ENCODE data around the gene UAP1L1. TPM values are rescaled to one million over a fixed set of nuclear protein-coding genes. Genes with fewer than 3 reads are reported as not detected.

UAP1L1 gene
- total and polyA plus RNA-seq, 7 donors: 2.9 to 9.6 (median 5.7) TPM

- no peak for DNase-seq
- peaks cover 0 to 26% (median 18%) of the 10 kb centered on the region in 4 donors for H3K4me1 ChIP-seq
- WGBS, 2 donors: 86 to 94% methylated on average over 26 of the region's 26 CpGs
- TF ChIP-seq EP300 (IDR thresholded peaks at IDR 0.05): no peak
- TF ChIP-seq, protein P1, sequence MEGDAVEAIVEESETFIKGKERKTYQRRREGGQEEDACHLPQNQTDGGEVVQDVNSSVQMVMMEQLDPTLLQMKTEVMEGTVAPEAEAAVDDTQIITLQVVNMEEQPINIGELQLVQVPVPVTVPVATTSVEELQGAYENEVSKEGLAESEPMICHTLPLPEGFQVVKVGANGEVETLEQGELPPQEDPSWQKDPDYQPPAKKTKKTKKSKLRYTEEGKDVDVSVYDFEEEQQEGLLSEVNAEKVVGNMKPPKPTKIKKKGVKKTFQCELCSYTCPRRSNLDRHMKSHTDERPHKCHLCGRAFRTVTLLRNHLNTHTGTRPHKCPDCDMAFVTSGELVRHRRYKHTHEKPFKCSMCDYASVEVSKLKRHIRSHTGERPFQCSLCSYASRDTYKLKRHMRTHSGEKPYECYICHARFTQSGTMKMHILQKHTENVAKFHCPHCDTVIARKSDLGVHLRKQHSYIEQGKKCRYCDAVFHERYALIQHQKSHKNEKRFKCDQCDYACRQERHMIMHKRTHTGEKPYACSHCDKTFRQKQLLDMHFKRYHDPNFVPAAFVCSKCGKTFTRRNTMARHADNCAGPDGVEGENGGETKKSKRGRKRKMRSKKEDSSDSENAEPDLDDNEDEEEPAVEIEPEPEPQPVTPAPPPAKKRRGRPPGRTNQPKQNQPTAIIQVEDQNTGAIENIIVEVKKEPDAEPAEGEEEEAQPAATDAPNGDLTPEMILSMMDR (IDR thresholded peaks at IDR 0.05): no peak
- no peak for TF ChIP-seq POLR2A (IDR thresholded peaks at IDR 0.05)
- no peak for TF ChIP-seq POLR2AphosphoS5 (IDR thresholded peaks at IDR 0.05)
- H3K36me3 ChIP-seq: no peaks in the 10 kb centered on the region
- intact Hi-C loops (cut with DNase I): loop anchor here (5.0 kb wide), 1 partner anchor 39 kb away; the partner anchor contains the start of gene ABCA2
- H3K27me3 ChIP-seq: peaks cover 18 to 36% (median 32%) of the 10 kb centered on the region in 3 donors
- no peak overlapping the region for H3K27ac ChIP-seq
- H3K9me3 ChIP-seq: no peaks in the 10 kb centered on the region
- H3K4me3 ChIP-seq: no peak overlapping the region
Measured at GRCh38 chr9:137066096-137066861, 11.0 kb upstream of the UAP1L1 start.

DNA sequence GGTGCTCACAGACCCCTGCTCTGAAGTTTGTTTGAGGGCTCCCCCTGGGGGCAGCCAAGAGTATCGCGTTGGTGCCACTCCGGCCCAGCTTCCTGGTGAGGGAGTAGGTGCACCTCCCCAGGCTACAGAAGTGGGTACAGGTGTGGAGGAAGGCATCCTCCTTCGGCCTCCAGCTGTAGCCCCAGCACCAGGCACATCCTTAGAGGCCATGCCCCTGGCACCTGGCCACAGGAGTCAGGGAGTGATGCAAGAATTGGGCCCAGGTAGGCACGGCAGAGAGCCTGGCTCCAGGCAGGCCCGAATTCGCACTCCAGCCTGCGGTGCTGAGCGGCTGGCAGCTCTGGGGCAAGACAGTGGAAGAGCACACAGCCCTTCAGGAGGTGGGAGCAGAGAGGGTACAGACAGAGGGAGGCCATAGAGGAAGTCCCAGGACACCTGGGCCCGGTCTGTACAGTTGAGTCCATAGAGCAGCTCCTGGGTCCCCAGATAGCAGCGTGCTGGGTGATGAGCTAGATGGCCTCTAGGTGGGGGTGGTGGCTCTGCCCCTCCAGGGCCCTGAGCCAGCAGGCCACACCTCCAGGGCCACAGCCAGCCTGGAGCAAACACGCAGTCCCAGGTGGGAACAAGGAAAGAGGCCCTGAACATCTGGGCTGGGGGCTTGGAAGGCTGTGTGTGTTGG is 9.3 kb upstream of the UAP1L1 start:
- WGBS, 2 donors: 40 to 55% methylated on average over 12 of the region's 12 CpGs
- H3K27ac ChIP-seq: no peak overlapping the region
- intact Hi-C loops (cut with DNase I): loop anchor here (1.0 to 5.0 kb wide), 2 partner anchors 22 to 41 kb away; partner anchors contain the start of genes ABCA2 and NPDC1
- no peaks in the 10 kb centered on the region for H3K9me3 ChIP-seq
- H3K4me3 ChIP-seq: no peak overlapping the region
- peak; percentile 88 for DNase-seq
- no peaks in the 10 kb centered on the region for H3K36me3 ChIP-seq
- H3K27me3 ChIP-seq: peaks cover 18 to 36% (median 32%) of the 10 kb centered on the region in 3 donors
- peaks cover 0 to 26% (median 20%) of the 10 kb centered on the region in 4 donors for H3K4me1 ChIP-seq
- TF ChIP-seq POLR2A (IDR thresholded peaks at IDR 0.05) (no peak), EP300 (IDR thresholded peaks at IDR 0.05) (no peak)
- TF ChIP-seq, protein P1 (IDR thresholded peaks at IDR 0.05): peak; percentile 50 to 86 (median 77)

DNA sequence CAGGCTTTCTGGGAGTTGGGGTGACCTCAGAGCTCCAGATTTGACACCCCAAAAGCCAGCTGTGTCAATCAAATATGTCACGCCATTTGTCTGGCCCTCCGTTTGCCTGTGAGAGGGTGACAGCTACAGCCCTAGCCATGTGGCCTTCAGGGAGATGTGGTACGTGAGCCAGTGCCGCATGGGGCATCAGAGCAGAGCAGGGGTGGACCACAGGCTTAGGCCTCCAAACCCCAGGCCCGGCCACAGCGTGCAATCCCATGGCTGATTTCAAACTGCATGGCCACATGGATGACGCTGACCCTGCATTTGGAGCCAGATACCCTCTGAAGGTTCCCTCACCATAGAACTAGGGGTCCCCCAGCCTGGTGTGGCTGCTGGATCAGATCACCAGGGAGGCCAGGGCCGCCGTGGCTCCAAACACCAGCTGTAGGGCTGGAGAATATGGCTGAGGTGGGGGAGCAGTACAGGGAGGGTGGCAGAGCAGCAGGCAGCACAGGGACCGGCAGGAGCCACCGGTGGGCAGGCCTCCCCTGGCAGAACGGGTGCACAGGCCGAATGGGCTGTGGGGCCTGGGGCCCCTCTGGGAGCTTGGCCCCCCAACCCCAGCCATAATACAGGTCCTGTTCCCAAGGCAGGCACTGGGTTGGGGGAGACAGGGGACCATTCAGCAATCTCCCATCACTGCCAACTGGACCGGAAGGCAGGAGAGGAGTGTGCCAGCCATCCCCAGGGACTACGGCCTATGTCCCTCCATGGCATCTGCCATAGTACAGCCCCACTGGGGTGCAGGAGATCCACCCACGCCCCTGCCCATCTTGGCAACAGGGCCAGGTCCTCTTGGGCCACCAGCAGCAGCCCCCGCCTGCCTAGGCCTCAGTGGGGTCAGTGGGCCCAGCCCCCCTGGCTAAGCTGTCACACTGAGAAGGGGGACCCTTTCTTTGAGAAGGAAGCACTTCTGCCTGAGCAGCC is 8.5 kb upstream of the UAP1L1 start:
- Histone ChIP-seq H3K27me3 (peaks cover 18 to 36% (median 30%) of the 10 kb centered on the region in 3 donors), H3K27ac (no peak overlapping the region), H3K36me3 (no peaks in the 10 kb centered on the region), H3K9me3 (no peaks in the 10 kb centered on the region), H3K4me1 (peaks cover 0 to 24% (median 18%) of the 10 kb centered on the region in 4 donors), H3K4me3 (no peak overlapping the region)
- no peak for DNase-seq
- TF ChIP-seq EP300 (IDR thresholded peaks at IDR 0.05) (no peak), POLR2A (IDR thresholded peaks at IDR 0.05) (no peak), POLR2AphosphoS5 (IDR thresholded peaks at IDR 0.05) (no peak)
- TF ChIP-seq, protein P1 (IDR thresholded peaks at IDR 0.05): no peak
- 86 to 93% methylated on average over 17 of the region's 17 CpGs for WGBS, 2 donors
- intact Hi-C loops (cut with DNase I): loop anchor here (5.0 kb wide), 1 partner anchor 42 kb away; the partner anchor contains the start of gene ABCA2

- WGBS, 2 donors: 3 to 4% methylated on average over 52 of the region's 52 CpGs
- H3K4me1 ChIP-seq: peaks cover 0 to 17% (median 14%) of the 10 kb centered on the region in 4 donors
- no peak for DNase-seq
- no peak overlapping the region for H3K27ac ChIP-seq
- peaks cover 18 to 37% (median 28%) of the 10 kb centered on the region in 3 donors for H3K27me3 ChIP-seq
- intact Hi-C loops (cut with DNase I): loop anchor here (5.0 kb wide), 1 partner anchor 42 kb away; the partner anchor contains the start of gene ABCA2
- peak overlapping the region in 1 of 4 donors; percentile 48 for H3K4me3 ChIP-seq
- H3K9me3 ChIP-seq: no peaks in the 10 kb centered on the region
- H3K36me3 ChIP-seq: no peaks in the 10 kb centered on the region
- TF ChIP-seq, protein P1 (IDR thresholded peaks at IDR 0.05): no peak
- TF ChIP-seq POLR2A (IDR thresholded peaks at IDR 0.05) (no peak), POLR2AphosphoS5 (IDR thresholded peaks at IDR 0.05) (no peak), EP300 (IDR thresholded peaks at IDR 0.05) (no peak)
Measured at GRCh38 chr9:137069508-137070091, 7.7 kb upstream of the UAP1L1 start.
